ENCODE data around the gene ACTN2.

Gene ACTN2

DNA sequence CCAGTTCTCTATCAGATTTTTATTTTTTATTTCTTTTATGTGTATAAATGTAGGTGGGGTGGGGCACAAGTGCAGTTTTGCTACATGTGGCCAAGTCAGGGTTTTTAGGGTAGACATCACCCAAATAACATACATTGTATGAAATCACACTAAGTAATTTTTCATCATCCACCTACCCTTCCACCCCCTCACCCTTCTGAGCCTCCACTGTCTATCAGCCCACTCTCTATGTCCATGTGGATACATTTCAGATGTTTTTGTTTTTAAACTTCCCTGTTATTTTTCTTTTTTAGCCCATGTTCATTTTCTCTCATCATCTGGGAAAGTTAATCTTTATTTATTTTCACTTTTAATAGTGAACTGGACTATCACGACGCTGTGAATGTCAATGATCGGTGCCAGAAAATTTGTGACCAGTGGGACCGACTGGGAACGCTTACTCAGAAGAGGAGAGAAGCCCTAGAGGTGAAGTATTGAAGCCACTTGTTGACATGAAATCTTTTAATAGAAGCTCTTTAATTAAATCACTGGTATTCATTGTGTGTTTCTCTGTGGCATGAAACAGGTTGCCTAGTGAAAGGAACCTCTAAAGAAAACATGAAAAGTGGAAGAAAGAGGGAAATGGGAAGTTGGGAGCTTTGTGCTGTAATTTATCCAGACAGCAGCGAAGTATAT is 61.1 kb downstream of the ACTN2 start:
- no peaks in the 10 kb centered on the region for H3K36me3 ChIP-seq (ENCODE audit: control insufficient read depth, low read length)
- H3K4me2 ChIP-seq (ENCODE audit: low read length) = no peak overlapping the region
- no peaks in the 10 kb centered on the region for H3K27me3 ChIP-seq (ENCODE audit: control insufficient read depth, low read length)
- H3K79me2 ChIP-seq (ENCODE audit: control insufficient read depth, low read length) = no peaks in the 10 kb centered on the region
- H4K20me1 ChIP-seq (ENCODE audit: control insufficient read depth, insufficient read depth, low read depth, low read length) = no peaks in the 10 kb centered on the region
- no peak overlapping the region for H3K4me3 ChIP-seq (ENCODE audit: low read length)
- TF ChIP-seq CTCF (IDR thresholded peaks at IDR 0.05; ENCODE audit: low read depth, low read length, poor library complexity, severe bottlenecking) (no peak), EZH2phosphoT487 (IDR thresholded peaks at IDR 0.05; ENCODE audit: borderline replicate concordance, low read length) (no peak)
- no peaks in the 10 kb centered on the region for H3F3A ChIP-seq (ENCODE audit: control insufficient read depth, insufficient read depth)
- H3K4me1 ChIP-seq (ENCODE audit: control insufficient read depth, low read length) = no peaks in the 10 kb centered on the region
- no peak overlapping the region for H3K27ac ChIP-seq (ENCODE audit: low read depth, low read length)
- H3K9me3 ChIP-seq (ENCODE audit: control insufficient read depth, insufficient read depth, low read length) = no peaks in the 10 kb centered on the region
- H3K9me2 ChIP-seq (replicated peaks; ENCODE audit: control insufficient read depth, low read length) = no peaks in the 10 kb centered on the region

- Histone ChIP-seq H3K9me3 (ENCODE audit: control insufficient read depth, insufficient read depth, low read length) (no peaks in the 10 kb centered on the region), H3K36me3 (ENCODE audit: control insufficient read depth, low read length) (no peaks in the 10 kb centered on the region), H3K4me3 (ENCODE audit: low read length) (no peak overlapping the region), H3K27ac (ENCODE audit: low read depth, low read length) (no peak overlapping the region), H3K27me3 (ENCODE audit: control insufficient read depth, low read length) (no peaks in the 10 kb centered on the region), H4K20me1 (ENCODE audit: control insufficient read depth, insufficient read depth, low read depth, low read length) (no peaks in the 10 kb centered on the region), H3K79me2 (ENCODE audit: control insufficient read depth, low read length) (no peaks in the 10 kb centered on the region), H3K4me2 (ENCODE audit: low read length) (no peak overlapping the region), H3F3A (ENCODE audit: control insufficient read depth, insufficient read depth) (no peaks in the 10 kb centered on the region), H3K9me2 (replicated peaks; ENCODE audit: control insufficient read depth, low read length) (no peaks in the 10 kb centered on the region), H3K4me1 (ENCODE audit: control insufficient read depth, low read length) (no peaks in the 10 kb centered on the region)
- TF ChIP-seq EZH2phosphoT487 (IDR thresholded peaks at IDR 0.05; ENCODE audit: borderline replicate concordance, low read length) (no peak), CTCF (IDR thresholded peaks at IDR 0.05; ENCODE audit: low read depth, low read length, poor library complexity, severe bottlenecking) (peak; percentile 13)
These were observed 62.1 kb downstream of the ACTN2 start for GRCh38 chr1:236748268-236748870.

DNA sequence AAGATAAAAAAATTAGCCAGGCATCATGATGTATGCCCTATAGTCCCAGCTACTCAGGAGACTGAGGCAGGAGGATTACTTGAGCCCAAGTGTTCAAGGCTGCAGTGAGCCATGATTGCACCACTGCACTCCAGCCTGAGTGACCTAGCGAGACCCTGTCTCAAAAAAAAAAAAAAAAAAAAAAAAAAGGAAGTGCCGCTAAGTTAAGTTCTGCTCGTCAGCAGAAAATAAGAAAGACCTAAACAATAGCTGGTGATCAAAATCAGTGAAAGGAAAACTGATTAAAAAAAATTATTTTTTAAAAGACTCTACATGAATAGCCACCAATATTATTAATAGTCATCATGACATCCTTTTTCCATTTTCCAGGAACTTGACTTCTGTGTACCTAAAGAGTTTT is 64.6 kb downstream of the ACTN2 start:
- no peak overlapping the region for H3K27ac ChIP-seq (ENCODE audit: low read depth, low read length)

More for the DNA sequence above, 64.6 kb downstream of the ACTN2 start:
- Histone ChIP-seq H3K4me2 (ENCODE audit: low read length) (no peak overlapping the region), H3K36me3 (ENCODE audit: control insufficient read depth, low read length) (no peaks in the 10 kb centered on the region), H3K4me3 (ENCODE audit: low read length) (no peak overlapping the region), H3K9me2 (replicated peaks; ENCODE audit: control insufficient read depth, low read length) (no peaks in the 10 kb centered on the region), H3F3A (ENCODE audit: control insufficient read depth, insufficient read depth) (no peaks in the 10 kb centered on the region), H4K20me1 (ENCODE audit: control insufficient read depth, insufficient read depth, low read depth, low read length) (no peaks in the 10 kb centered on the region), H3K27me3 (ENCODE audit: control insufficient read depth, low read length) (no peaks in the 10 kb centered on the region), H3K9me3 (ENCODE audit: control insufficient read depth, insufficient read depth, low read length) (no peaks in the 10 kb centered on the region), H3K79me2 (ENCODE audit: control insufficient read depth, low read length) (no peaks in the 10 kb centered on the region), H3K4me1 (ENCODE audit: control insufficient read depth, low read length) (no peaks in the 10 kb centered on the region)
- no peak for TF ChIP-seq CTCF (IDR thresholded peaks at IDR 0.05; ENCODE audit: low read depth, low read length, poor library complexity, severe bottlenecking)
- no peak for TF ChIP-seq EZH2phosphoT487 (IDR thresholded peaks at IDR 0.05; ENCODE audit: borderline replicate concordance, low read length)
